ENCODE results near the gene MINDY4.

Gene MINDY4

DNA sequence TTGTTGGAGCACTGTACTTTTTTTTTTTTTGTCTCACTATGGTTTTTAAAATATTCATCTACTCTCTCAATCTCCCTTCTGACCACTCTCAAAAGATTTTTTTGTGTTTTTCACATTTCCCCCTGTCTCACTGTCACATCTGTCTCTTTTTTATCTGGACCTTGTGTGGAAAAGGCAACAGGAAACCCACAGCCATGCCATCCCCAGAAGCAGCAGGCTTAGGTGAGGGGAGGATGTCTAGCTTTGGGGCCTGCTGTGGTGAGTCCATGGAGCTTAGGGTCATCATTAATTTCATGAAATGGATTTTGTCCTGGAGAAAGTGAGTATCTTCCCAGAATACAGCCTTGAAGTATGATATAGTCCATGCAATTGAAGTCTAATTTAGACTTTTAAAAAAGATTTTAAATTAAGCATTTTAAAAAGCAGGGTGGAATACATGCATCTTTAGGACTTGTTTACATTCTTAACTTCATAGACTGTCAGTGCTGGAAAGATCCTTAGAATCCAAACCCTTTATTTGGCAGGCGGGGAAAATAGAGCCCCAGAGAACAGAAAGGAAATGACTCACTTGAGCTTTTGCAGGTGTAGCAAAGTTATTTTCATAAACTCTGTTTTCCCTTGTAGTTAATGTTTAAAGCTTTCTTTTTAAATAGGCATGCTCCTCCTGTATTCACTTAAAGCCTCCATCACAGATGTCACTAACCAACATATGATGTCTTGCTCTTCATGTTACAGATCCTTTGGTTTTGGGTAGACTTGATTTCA lies 25.1 kb downstream of the MINDY4 start:
- Histone ChIP-seq H3K27ac (replicated peaks) (no peak overlapping the region), H3K4me3 (replicated peaks; ENCODE audit: insufficient read depth, low read length) (no peak overlapping the region), H3K27me3 (ENCODE audit: insufficient read depth, poor library complexity, severe bottlenecking) (no peaks in the 10 kb centered on the region)
- no peak for DNase-seq (ENCODE audit: low read depth in 1 of 2, low spot score in 1 of 2)
- TF ChIP-seq SPI1 (IDR thresholded peaks at IDR 0.05; ENCODE audit: borderline replicate concordance, low read depth) = no peak
- TF ChIP-seq POLR2AphosphoS5 (IDR thresholded peaks at IDR 0.05; ENCODE audit: low read depth) = no peak
- TF ChIP-seq, protein P1, sequence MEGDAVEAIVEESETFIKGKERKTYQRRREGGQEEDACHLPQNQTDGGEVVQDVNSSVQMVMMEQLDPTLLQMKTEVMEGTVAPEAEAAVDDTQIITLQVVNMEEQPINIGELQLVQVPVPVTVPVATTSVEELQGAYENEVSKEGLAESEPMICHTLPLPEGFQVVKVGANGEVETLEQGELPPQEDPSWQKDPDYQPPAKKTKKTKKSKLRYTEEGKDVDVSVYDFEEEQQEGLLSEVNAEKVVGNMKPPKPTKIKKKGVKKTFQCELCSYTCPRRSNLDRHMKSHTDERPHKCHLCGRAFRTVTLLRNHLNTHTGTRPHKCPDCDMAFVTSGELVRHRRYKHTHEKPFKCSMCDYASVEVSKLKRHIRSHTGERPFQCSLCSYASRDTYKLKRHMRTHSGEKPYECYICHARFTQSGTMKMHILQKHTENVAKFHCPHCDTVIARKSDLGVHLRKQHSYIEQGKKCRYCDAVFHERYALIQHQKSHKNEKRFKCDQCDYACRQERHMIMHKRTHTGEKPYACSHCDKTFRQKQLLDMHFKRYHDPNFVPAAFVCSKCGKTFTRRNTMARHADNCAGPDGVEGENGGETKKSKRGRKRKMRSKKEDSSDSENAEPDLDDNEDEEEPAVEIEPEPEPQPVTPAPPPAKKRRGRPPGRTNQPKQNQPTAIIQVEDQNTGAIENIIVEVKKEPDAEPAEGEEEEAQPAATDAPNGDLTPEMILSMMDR (IDR thresholded peaks at IDR 0.05; ENCODE audit: insufficient read depth, low read length) = no peak
- TF ChIP-seq GABPA (IDR thresholded peaks at IDR 0.05; ENCODE audit: low read depth) = no peak
- TF ChIP-seq, protein P2, sequence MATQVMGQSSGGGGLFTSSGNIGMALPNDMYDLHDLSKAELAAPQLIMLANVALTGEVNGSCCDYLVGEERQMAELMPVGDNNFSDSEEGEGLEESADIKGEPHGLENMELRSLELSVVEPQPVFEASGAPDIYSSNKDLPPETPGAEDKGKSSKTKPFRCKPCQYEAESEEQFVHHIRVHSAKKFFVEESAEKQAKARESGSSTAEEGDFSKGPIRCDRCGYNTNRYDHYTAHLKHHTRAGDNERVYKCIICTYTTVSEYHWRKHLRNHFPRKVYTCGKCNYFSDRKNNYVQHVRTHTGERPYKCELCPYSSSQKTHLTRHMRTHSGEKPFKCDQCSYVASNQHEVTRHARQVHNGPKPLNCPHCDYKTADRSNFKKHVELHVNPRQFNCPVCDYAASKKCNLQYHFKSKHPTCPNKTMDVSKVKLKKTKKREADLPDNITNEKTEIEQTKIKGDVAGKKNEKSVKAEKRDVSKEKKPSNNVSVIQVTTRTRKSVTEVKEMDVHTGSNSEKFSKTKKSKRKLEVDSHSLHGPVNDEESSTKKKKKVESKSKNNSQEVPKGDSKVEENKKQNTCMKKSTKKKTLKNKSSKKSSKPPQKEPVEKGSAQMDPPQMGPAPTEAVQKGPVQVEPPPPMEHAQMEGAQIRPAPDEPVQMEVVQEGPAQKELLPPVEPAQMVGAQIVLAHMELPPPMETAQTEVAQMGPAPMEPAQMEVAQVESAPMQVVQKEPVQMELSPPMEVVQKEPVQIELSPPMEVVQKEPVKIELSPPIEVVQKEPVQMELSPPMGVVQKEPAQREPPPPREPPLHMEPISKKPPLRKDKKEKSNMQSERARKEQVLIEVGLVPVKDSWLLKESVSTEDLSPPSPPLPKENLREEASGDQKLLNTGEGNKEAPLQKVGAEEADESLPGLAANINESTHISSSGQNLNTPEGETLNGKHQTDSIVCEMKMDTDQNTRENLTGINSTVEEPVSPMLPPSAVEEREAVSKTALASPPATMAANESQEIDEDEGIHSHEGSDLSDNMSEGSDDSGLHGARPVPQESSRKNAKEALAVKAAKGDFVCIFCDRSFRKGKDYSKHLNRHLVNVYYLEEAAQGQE (IDR thresholded peaks at IDR 0.05; ENCODE audit: insufficient replicate concordance, low read depth) = no peak

DNA sequence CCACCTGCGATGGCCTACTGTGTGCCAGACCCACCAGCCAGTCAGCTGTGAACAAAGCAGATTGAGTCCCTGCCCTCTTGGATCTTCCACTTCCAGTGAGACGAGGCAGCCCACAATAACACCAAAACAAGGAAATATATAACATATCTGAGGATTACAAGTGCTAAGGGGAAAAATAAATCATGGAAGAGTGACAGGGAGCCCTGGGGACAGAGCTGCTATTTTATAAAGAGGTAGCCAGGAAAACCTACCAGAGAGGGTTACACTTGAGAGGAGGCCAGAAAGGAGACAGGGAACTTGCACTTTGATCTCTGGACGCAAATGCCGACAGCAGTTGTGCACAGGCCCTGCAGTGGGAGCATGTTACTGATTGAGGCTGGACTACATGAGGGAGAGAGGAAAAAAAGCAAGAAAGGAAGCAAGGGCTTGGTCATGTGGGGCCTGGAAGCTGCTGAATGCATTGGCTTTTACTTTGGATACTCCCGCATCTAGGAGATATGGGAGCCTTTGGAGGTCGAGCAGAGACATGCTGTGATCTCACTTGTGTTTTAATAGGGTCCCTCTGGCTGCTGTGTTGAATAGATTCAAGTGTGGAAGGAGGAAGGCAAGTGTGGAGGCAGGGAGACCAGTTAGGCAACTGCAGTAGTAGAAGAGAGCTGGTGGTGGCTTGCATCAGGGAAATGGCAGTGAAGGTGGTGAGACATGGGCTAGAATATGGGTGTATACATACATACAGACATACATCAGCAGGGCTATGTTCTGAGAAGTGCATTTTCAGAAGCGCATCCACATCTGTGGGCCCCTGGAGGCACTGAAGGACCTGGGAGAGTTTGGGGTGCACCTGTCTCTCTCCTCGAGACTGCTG lies 26.2 kb downstream of the MINDY4 start:
- Histone ChIP-seq H3K27ac (replicated peaks) (no peak overlapping the region), H3K4me3 (replicated peaks; ENCODE audit: insufficient read depth, low read length) (no peak overlapping the region), H3K27me3 (ENCODE audit: insufficient read depth, poor library complexity, severe bottlenecking) (no peaks in the 10 kb centered on the region)
- TF ChIP-seq, protein P1 (IDR thresholded peaks at IDR 0.05; ENCODE audit: insufficient read depth, low read length) = no peak
- TF ChIP-seq SPI1 (IDR thresholded peaks at IDR 0.05; ENCODE audit: borderline replicate concordance, low read depth) (no peak), POLR2AphosphoS5 (IDR thresholded peaks at IDR 0.05; ENCODE audit: low read depth) (no peak), GABPA (IDR thresholded peaks at IDR 0.05; ENCODE audit: low read depth) (no peak)
- TF ChIP-seq, protein P2 (IDR thresholded peaks at IDR 0.05; ENCODE audit: insufficient replicate concordance, low read depth) = no peak
- DNase-seq (ENCODE audit: low read depth in 1 of 2, low spot score in 1 of 2) = no peak

DNA sequence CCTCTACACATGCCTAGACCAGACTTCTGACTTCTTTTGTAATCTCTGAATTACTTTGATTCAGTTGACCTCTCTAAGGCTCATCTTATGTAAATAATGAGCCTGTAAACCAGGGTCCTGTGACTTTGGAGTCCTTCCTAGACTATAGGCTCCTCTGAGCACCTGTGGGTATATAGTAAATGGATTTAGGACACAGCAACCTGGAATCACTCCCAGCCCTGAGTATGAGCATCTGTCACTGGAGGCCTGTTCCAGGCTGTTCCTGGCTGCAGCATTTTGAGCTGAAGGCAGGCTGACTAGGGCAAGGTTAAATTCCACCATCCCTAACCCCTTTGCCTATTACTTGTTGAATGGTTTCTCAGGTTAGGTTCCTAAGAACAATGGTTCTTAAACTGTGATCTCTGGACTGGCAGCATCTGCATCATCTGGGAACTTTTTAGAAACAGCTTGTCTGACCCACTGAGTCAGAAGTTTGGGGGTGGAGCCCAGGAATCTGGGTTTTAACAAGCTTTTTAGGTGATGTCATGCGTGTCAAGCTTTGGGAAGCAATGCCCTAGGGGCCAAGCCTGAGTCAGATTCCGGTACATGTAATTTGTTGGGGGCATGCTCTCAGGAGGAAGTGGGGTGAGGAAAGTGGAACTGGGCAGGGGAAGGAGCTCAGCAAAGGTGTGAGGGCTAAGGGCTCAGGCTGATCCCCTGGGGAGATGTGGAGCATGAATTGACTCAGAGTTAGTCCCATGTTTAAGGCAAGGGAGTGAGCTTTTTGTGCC lies 28.2 kb downstream of the MINDY4 start:
- no peaks in the 10 kb centered on the region for H3K27me3 ChIP-seq (ENCODE audit: insufficient read depth, poor library complexity, severe bottlenecking)
- no peak overlapping the region for H3K4me3 ChIP-seq (replicated peaks; ENCODE audit: insufficient read depth, low read length)
- no peak overlapping the region for H3K27ac ChIP-seq (replicated peaks)
- TF ChIP-seq, protein P1 (IDR thresholded peaks at IDR 0.05; ENCODE audit: insufficient read depth, low read length) = no peak
- TF ChIP-seq, protein P2 (IDR thresholded peaks at IDR 0.05; ENCODE audit: insufficient replicate concordance, low read depth) = no peak
- no peak for TF ChIP-seq GABPA (IDR thresholded peaks at IDR 0.05; ENCODE audit: low read depth)
- no peak for TF ChIP-seq SPI1 (IDR thresholded peaks at IDR 0.05; ENCODE audit: borderline replicate concordance, low read depth)
- TF ChIP-seq POLR2AphosphoS5 (IDR thresholded peaks at IDR 0.05; ENCODE audit: low read depth) = no peak
- peak in 1 of 2 experiments; percentile 14 for DNase-seq (ENCODE audit: low read depth in 1 of 2, low spot score in 1 of 2)

All from HL-60 (cell line).